GM12872 (cell line): ENCODE data around the gene RAVER1.

Source experiments
- CTCF ChIP-seq: IDR thresholded peaks from 3 replicates; pipeline ENCODE4 v1.5.1; 2011; ENCODE audit warnings: low read depth, mild to moderate bottlenecking, low read length, moderate library complexity; ENCODE audit not compliant: insufficient read depth

The RAVER1 gene

DNA sequence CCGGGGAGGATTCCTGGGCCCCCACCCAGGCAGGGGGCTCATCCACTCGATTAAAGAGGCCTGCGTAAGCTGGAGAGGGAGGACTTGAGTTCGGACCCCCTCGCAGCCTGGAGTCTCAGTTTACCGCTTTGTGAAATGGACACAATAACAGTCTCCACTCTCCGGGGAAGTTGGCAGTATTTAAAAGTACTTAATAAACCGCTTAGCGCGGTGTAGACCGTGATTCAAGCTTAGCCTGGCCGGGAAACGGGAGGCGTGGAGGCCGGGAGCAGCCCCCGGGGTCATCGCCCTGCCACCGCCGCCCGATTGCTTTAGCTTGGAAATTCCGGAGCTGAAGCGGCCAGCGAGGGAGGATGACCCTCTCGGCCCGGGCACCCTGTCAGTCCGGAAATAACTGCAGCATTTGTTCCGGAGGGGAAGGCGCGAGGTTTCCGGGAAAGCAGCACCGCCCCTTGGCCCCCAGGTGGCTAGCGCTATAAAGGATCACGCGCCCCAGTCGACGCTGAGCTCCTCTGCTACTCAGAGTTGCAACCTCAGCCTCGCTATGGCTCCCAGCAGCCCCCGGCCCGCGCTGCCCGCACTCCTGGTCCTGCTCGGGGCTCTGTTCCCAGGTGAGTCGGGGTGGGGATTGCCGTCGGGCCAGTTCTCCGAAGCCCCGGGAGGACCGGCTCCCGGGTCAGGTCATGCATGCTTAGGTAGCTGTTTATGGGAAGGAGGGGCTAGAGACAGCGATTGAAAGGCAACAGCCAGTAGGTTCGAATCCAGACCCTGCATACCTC lies 62.5 kb downstream of the RAVER1 start, which contains the start of gene ICAM1:
ICAM1 (plus strand) TSS at position 505 of the 779 bp plus-strand sequence; CDS start at position 545, 40 bp downstream.
- TF ChIP-seq CTCF, result no peak

GRCh38 chr19:10270180-10270615 lies 63.1 kb downstream of the RAVER1 start:
- no peak for TF ChIP-seq CTCF

- peak; percentile 94 for TF ChIP-seq CTCF
Observed at GRCh38 chr19:10269333-10270179, 63.8 kb downstream of the RAVER1 start.

- no peak for TF ChIP-seq CTCF
Observed at GRCh38 chr19:10268071-10268470, 65.3 kb downstream of the RAVER1 start.

- no peak for TF ChIP-seq CTCF
Observed at GRCh38 chr19:10266706-10267105, 66.6 kb downstream of the RAVER1 start.
